HG03342 (cell line): ENCODE measurements around the gene TBC1D3I.
"Not testable (repeated sequence)": the region's sequence is repeated elsewhere in the genome, so short reads cannot be mapped to it uniquely, and the experiment has no call there.

Experiments used
- ATAC-seq: cut with Tn5 transposase; IDR thresholded peaks from one replicate; pipeline ENCODE4 v1.9.1; 2021; ENCODE audit warnings: mild to moderate bottlenecking, moderate library complexity; ENCODE audit not compliant: unreplicated experiment

The TBC1D3I gene

DNA sequence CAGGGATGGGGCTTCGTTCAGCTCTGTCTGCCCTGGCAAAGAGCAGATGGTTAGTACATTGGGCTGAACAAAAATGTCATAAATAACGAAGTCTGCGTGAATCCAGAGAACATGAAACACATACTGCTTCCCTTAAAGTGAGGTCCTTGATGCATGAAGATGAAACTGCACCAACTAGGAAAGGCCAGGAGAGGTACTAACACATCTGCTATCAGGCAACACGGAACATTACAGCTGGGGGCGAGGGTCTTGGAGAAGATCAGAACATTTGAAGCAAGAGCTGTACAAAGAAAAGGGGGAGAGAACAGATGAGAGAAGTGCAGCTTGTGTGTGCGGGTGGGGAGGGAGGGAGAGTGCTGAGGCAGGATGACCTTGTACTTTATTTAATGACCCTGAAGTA, 57.0 kb downstream of the TBC1D3I start:
- not testable (repeated sequence) for ATAC-seq

DNA sequence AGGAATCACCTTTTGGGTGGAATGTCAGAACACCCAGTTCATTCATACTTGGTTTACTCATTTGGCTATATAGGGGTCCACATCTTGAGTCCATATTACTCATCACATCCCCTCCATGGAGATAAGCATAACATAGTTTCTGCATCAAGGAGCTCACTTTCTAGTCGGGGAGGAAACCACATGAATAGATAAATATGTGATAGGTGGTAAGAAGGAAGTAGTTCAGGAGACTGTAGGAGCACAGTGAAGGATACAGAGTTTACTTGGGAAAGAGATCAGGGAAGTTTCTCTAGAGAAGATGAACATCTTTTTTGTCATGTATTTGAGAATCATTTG, 57.9 kb downstream of the TBC1D3I start:
- not testable (repeated sequence) for ATAC-seq

DNA sequence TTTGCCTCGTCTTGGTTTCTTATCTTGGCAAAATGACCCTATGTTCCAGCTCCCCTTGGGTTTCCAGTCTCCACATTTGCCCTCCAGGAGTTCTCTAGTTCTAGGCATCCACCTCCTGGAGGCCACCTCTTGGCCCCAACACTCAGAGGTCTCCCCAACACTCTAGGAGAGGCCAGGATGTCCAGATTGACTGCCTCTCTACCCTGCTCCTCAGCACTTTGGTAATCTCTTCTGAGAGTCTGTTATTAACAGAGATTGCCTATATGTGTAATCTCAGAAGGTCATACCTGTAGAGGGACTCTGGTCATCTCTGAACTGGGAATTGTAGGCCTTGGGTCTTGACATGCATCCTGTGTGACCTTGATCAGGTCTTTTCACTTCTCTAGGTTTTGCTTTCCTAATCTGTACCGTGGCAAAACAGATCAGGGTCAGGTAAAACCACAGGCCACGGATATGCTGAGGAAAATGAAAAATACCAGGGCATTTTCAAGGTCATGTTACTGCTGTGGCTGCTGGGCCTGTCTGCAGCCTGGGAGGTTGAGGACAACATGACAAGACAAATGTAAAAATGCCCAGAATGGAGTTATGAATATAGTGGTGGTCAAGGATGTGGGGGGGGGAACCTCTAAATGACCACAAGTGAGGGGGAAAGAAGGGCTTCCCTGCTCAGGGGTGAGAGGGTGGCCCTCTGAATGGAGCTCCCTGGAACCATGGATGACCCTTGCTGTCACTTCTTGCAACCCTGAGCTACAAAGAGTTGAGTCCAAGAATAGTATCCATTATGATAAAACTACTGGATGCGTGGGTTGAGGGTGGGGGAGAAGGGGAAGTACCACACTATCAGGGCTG, 58.5 kb downstream of the TBC1D3I start:
- ATAC-seq, result no peak

DNA sequence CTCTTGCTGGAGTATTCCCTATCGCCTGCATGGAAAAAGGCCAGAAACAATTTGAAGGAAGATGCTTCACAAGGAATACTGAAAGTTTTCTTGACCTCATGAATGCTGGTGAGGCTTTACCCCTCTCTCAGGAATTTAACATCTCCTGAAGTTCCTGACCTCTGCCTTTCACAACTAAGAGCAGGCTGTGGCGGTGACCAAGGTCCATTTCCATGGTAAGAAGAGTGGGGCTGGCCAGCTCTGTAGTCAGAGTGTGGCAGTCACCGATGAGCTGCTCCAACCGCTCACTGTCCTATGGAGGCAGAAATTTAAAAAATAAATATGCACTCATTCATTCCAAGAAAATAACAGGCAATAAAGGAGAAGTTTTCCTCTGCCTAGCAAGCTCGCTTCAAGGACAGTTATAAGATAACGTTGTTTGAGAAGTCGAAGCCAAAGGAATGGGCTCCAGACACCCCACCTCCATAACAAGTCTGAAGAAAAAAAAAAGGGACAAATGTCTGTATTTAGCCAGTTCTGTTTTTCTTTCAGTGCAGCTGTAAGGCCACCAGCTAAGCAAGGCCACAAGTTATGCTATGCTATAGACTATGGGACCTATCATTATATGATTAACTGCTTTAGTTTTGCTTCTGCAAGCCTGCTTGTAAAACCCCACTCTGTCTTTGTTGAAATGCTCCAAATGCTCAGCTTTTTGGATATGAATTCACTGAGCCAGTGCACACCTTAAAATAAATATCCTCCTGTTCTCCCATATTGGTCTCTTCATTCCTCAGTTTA, 59.5 kb downstream of the TBC1D3I start:
- no peak for ATAC-seq
